Activated CD4-positive, alpha-beta T cell treated with anti-CD3 and anti-CD28 coated beads for 36 hours (primary cell): ENCODE data around the gene SPIRE2. TPM values are rescaled to one million over a fixed set of nuclear protein-coding genes. Genes with fewer than 3 reads are reported as not detected.
A peak's percentile ranks its signal among the peaks of the same experiment; 100 is the strongest.

ENCODE experiments used
- ATAC-seq: fragments of 200-7000 bp; cut with Tn5 transposase; one replicate; pipeline ENCODE4 v1.10.0; 2021; ENCODE audit warnings: mild to moderate bottlenecking, moderate library complexity
- CTCF ChIA-PET: fragments of 350-600 bp; sonication (Branson Sonifier 250); formaldehyde crosslinking; loops from one replicate; lab custom pipeline; 2021; ENCODE audit warnings: antibody characterized with exemption; lab: Charles Lee
- POLR2A ChIA-PET: fragments of 350-600 bp; sonication (Branson Sonifier 250); formaldehyde crosslinking; loops from one replicate; lab custom pipeline; 2021; ENCODE audit warnings: antibody characterized with exemption, inconsistent platforms; lab: Charles Lee
- DNase-seq: peaks from one replicate; pipeline ENCODE4 v3.0.0-alpha.2; 2020
- H3K27ac Mint-ChIP-seq: one replicate; pipeline ENCODE4 v1.8.0; 2021; ENCODE audit warnings: mixed read lengths
- H3K27me3 Mint-ChIP-seq: one replicate; pipeline ENCODE4 v1.8.0; 2021; ENCODE audit warnings: mixed read lengths
- H3K36me3 Mint-ChIP-seq: one replicate; pipeline ENCODE4 v1.8.0; 2021; ENCODE audit warnings: low read depth, mixed read lengths
- H3K4me1 Mint-ChIP-seq: one replicate; pipeline ENCODE4 v1.8.0; 2021; ENCODE audit warnings: mixed read lengths
- H3K4me3 Mint-ChIP-seq: one replicate; pipeline ENCODE4 v1.8.0; 2021; ENCODE audit warnings: mild to moderate bottlenecking, moderate library complexity, mixed read lengths
- H3K9me3 Mint-ChIP-seq: one replicate; pipeline ENCODE4 v1.8.0; 2021; ENCODE audit warnings: low read depth, mixed read lengths
- intact Hi-C, 2 experiments: fragments of 100-400 bp; cut with DNase I in 1 of 2; cut with micrococcal nuclease in 1 of 2; formaldehyde crosslinking; loops; one replicate each; pipeline versions ENCODE4 v1.14.2 to v1.15.1; 2022 to 2024; cut with DNase I, micrococcal nuclease
- total RNA-seq, 2 experiments: library from RNA; stranded (reverse); gene quantifications; one replicate each; pipeline ENCODE4 v1.2.3, GENCODE V29; 2021

Gene SPIRE2
- total RNA-seq, 2 experiments from 2014 or later, result 1.1 to 1.5 TPM

GRCh38 chr16:89858973-89859614 is 30.8 kb downstream of the SPIRE2 start:
- Mint-ChIP-seq H3K4me3 (no peak overlapping the region), H3K27me3 (no peaks in the 10 kb centered on the region), H3K36me3 (no peaks in the 10 kb centered on the region), H3K9me3 (no peaks in the 10 kb centered on the region), H3K4me1 (peaks cover 18% of the 10 kb centered on the region), H3K27ac (no peak overlapping the region)
- ChIA-PET CTCF (interaction anchor here (0.6 to 3.0 kb wide), 7 partner anchors 31 to 174 kb away, joined by 3 to 25 read pairs (median 7); partner anchors contain the start of gene SPIRE2), POLR2A (no interaction called here)
- intact Hi-C loops, result no loop called here
- ATAC-seq (no peak), DNase-seq (no peak)

- no peak overlapping the region for H3K4me3 Mint-ChIP-seq
- DNase-seq (no peak), ATAC-seq (no peak)
- H3K27ac Mint-ChIP-seq, result no peak overlapping the region
- peaks cover 24% of the 10 kb centered on the region for H3K4me1 Mint-ChIP-seq
- no peaks in the 10 kb centered on the region for H3K27me3 Mint-ChIP-seq
- intact Hi-C loops, result loop anchor here (1.0 to 2.0 kb wide), 2 partner anchors 43 to 159 kb away; partner anchors contain the start of gene FANCA (in 1 of the 2)
- CTCF ChIA-PET, result interaction anchor here (0.6 to 3.0 kb wide), 15 partner anchors 10 to 245 kb away, joined by 3 to 25 read pairs (median 4); partner anchors contain the start of genes SPATA2L, SPIRE2 and TCF25
- H3K9me3 Mint-ChIP-seq, result no peaks in the 10 kb centered on the region
- H3K36me3 Mint-ChIP-seq, result no peaks in the 10 kb centered on the region
- POLR2A ChIA-PET, result interaction anchor here (1.4 kb wide), 1 partner anchor 153 kb away, joined by 6 read pairs; no protein-coding TSS in a partner anchor
Measured at GRCh38 chr16:89859615-89860007, 31.3 kb downstream of the SPIRE2 start.

- POLR2A ChIA-PET, result interaction anchor here (0.5 to 1.4 kb wide), 4 partner anchors 12 to 154 kb away, joined by 3 to 6 read pairs (median 4); partner anchors contain the start of gene TCF25
- no peak overlapping the region for H3K27ac Mint-ChIP-seq
- no peaks in the 10 kb centered on the region for H3K36me3 Mint-ChIP-seq
- DNase-seq (peak; percentile 84), ATAC-seq (peak; percentile 81)
- intact Hi-C loops, result loop anchor here (1.0 to 2.0 kb wide), 3 partner anchors 44 to 161 kb away; partner anchors contain the start of gene FANCA (in 1 of the 2)
- H3K4me3 Mint-ChIP-seq, result no peak overlapping the region
- H3K4me1 Mint-ChIP-seq, result peaks cover 28% of the 10 kb centered on the region
- CTCF ChIA-PET, result interaction anchor here (0.6 to 3.0 kb wide), 28 partner anchors 10 to 362 kb away, joined by 3 to 25 read pairs (median 4); partner anchors contain the start of genes SPATA2L and TCF25
- no peaks in the 10 kb centered on the region for H3K27me3 Mint-ChIP-seq
- H3K9me3 Mint-ChIP-seq, result no peaks in the 10 kb centered on the region
Measured at GRCh38 chr16:89860747-89861304, 32.6 kb downstream of the SPIRE2 start.

GRCh38 chr16:89861648-89862047 is 33.4 kb downstream of the SPIRE2 start:
- intact Hi-C loops, result loop anchor here (1.0 to 2.0 kb wide), 2 partner anchors 45 to 155 kb away; partner anchors contain the start of gene FANCA (in 1 of the 2)

GRCh38 chr16:89862732-89863131 is 34.5 kb downstream of the SPIRE2 start:
- H3K9me3 Mint-ChIP-seq, result peaks cover under 1% of the 10 kb centered on the region
- no peaks in the 10 kb centered on the region for H3K27me3 Mint-ChIP-seq
- intact Hi-C loops, result no loop called here
- H3K4me1 Mint-ChIP-seq, result peaks cover 28% of the 10 kb centered on the region
- ATAC-seq, result no peak
- no peak overlapping the region for H3K4me3 Mint-ChIP-seq
- POLR2A ChIA-PET, result no interaction called here
- no peak for DNase-seq
- peak overlapping the region; percentile 72 for H3K27ac Mint-ChIP-seq
- CTCF ChIA-PET, result interaction anchor here (0.9 to 2.8 kb wide), 8 partner anchors 10 to 163 kb away, joined by 3 to 15 read pairs (median 4); partner anchors contain the start of genes SPATA2L and TCF25
- H3K36me3 Mint-ChIP-seq, result peaks cover 3% of the 10 kb centered on the region

More at GRCh38 chr16:89861648-89862047, 33.4 kb downstream of the SPIRE2 start:
- Mint-ChIP-seq H3K4me3 (no peak overlapping the region), H3K9me3 (no peaks in the 10 kb centered on the region), H3K36me3 (no peaks in the 10 kb centered on the region), H3K27me3 (no peaks in the 10 kb centered on the region), H3K4me1 (peaks cover 28% of the 10 kb centered on the region), H3K27ac (no peak overlapping the region)
- DNase-seq (no peak), ATAC-seq (no peak)
- ChIA-PET POLR2A (interaction anchor here (0.8 kb wide), 1 partner anchor 12 kb away, joined by 3 read pairs; the partner anchor contains the start of gene TCF25), CTCF (interaction anchor here (0.6 to 3.0 kb wide), 20 partner anchors 9 to 363 kb away, joined by 3 to 25 read pairs (median 4); partner anchors contain the start of genes SPATA2L and TCF25)

- CTCF ChIA-PET, result interaction anchor here (0.7 to 2.8 kb wide), 7 partner anchors 9 to 167 kb away, joined by 3 to 15 read pairs (median 4); partner anchors contain the start of genes SPATA2L and TCF25
- intact Hi-C loops, result no loop called here
- peaks cover 5% of the 10 kb centered on the region for H3K9me3 Mint-ChIP-seq
- H3K4me1 Mint-ChIP-seq, result peaks cover 28% of the 10 kb centered on the region
- H3K27me3 Mint-ChIP-seq, result no peaks in the 10 kb centered on the region
- DNase-seq, result peak; percentile 56
- H3K27ac Mint-ChIP-seq, result peak overlapping the region; percentile 82
- peaks cover 4% of the 10 kb centered on the region for H3K36me3 Mint-ChIP-seq
- ATAC-seq, result peak; percentile 67
- POLR2A ChIA-PET, result interaction anchor here (0.6 to 1.1 kb wide), 2 partner anchors 68 to 158 kb away, joined by 3 to 5 read pairs; no protein-coding TSS in a partner anchor
- peak overlapping the region; percentile 39 for H3K4me3 Mint-ChIP-seq
Measured at GRCh38 chr16:89863741-89864526, 35.7 kb downstream of the SPIRE2 start.

- Mint-ChIP-seq H3K9me3 (peaks cover 5% of the 10 kb centered on the region), H3K36me3 (peaks cover 4% of the 10 kb centered on the region), H3K4me3 (no peak overlapping the region), H3K27me3 (no peaks in the 10 kb centered on the region), H3K27ac (peak overlapping the region; percentile 82), H3K4me1 (peaks cover 28% of the 10 kb centered on the region)
- POLR2A ChIA-PET, result interaction anchor here (1.1 kb wide), 1 partner anchor 158 kb away, joined by 5 read pairs; no protein-coding TSS in a partner anchor
- peak; percentile 28 for ATAC-seq
- intact Hi-C loops, result no loop called here
- DNase-seq, result peak; percentile 41
- CTCF ChIA-PET, result interaction anchor here (0.7 to 2.8 kb wide), 6 partner anchors 8 to 168 kb away, joined by 3 to 15 read pairs (median 5); partner anchors contain the start of genes SPATA2L and TCF25
Measured at GRCh38 chr16:89864527-89864820, 36.2 kb downstream of the SPIRE2 start.

GRCh38 chr16:89867918-89868317 is 39.6 kb downstream of the SPIRE2 start:
- CTCF ChIA-PET, result interaction anchor here (0.7 kb wide), 1 partner anchor 122 kb away, joined by 3 read pairs; no protein-coding TSS in a partner anchor
- DNase-seq, result no peak
- H3K9me3 Mint-ChIP-seq, result peaks cover 5% of the 10 kb centered on the region
- no peak for ATAC-seq
- peaks cover 24% of the 10 kb centered on the region for H3K4me1 Mint-ChIP-seq
- H3K27me3 Mint-ChIP-seq, result no peaks in the 10 kb centered on the region
- POLR2A ChIA-PET, result no interaction called here
- no peak overlapping the region for H3K4me3 Mint-ChIP-seq
- no peak overlapping the region for H3K27ac Mint-ChIP-seq
- intact Hi-C loops, result no loop called here
- peaks cover 7% of the 10 kb centered on the region for H3K36me3 Mint-ChIP-seq

GRCh38 chr16:89869911-89870310 is 41.6 kb downstream of the SPIRE2 start:
- CTCF ChIA-PET, result interaction anchor here (2.4 kb wide), 1 partner anchor 9 kb away, joined by 10 read pairs; no protein-coding TSS in a partner anchor
- POLR2A ChIA-PET, result no interaction called here
- H3K9me3 Mint-ChIP-seq, result peaks cover 5% of the 10 kb centered on the region

GRCh38 chr16:89870440-89870839 is 42.2 kb downstream of the SPIRE2 start:
- intact Hi-C loops, result loop anchor here in 1 of 2 experiments (5.0 kb wide), 3 partner anchors 1013 to 1418 kb away; partner anchors contain the start of genes CDT1, GALNS, TRAPPC2L and ZFPM1

More at GRCh38 chr16:89869911-89870310, 41.6 kb downstream of the SPIRE2 start:
- no peak overlapping the region for H3K27ac Mint-ChIP-seq
- no peak for DNase-seq
- H3K27me3 Mint-ChIP-seq, result no peaks in the 10 kb centered on the region
- H3K4me1 Mint-ChIP-seq, result peaks cover 12% of the 10 kb centered on the region
- intact Hi-C loops, result loop anchor here in 1 of 2 experiments (5.0 kb wide), 3 partner anchors 1013 to 1418 kb away; partner anchors contain the start of genes CDT1, GALNS, TRAPPC2L and ZFPM1
- peaks cover 13% of the 10 kb centered on the region for H3K36me3 Mint-ChIP-seq
- H3K4me3 Mint-ChIP-seq, result no peak overlapping the region
- ATAC-seq, result no peak

More at GRCh38 chr16:89870440-89870839, 42.2 kb downstream of the SPIRE2 start:
- Mint-ChIP-seq H3K9me3 (peaks cover 7% of the 10 kb centered on the region), H3K4me3 (no peak overlapping the region), H3K4me1 (peaks cover 14% of the 10 kb centered on the region), H3K27ac (no peak overlapping the region), H3K27me3 (no peaks in the 10 kb centered on the region), H3K36me3 (peaks cover 18% of the 10 kb centered on the region)
- ChIA-PET CTCF (interaction anchor here (2.4 kb wide), 1 partner anchor 9 kb away, joined by 10 read pairs; no protein-coding TSS in a partner anchor), POLR2A (interaction anchor here (0.6 kb wide), 1 partner anchor 58 kb away, joined by 5 read pairs; no protein-coding TSS in a partner anchor)
- DNase-seq (no peak), ATAC-seq (no peak)
